GM19193 (cell line): ENCODE data around the gene PLEKHH1.

Experiments
- POLR2A ChIP-seq: IDR thresholded peaks from 4 replicates; pipeline ENCODE4 v1.6.1; 2011; ENCODE audit not compliant: insufficient read depth, insufficient read length; ENCODE audit errors: extremely low read depth

Gene PLEKHH1

GRCh38 chr14:67537736-67538135 lies 4.6 kb downstream of the PLEKHH1 start:
- TF ChIP-seq POLR2A, result no peak

GRCh38 chr14:67538501-67538900 lies 5.4 kb downstream of the PLEKHH1 start:
- TF ChIP-seq POLR2A, result no peak

GRCh38 chr14:67539116-67539515 lies 6.0 kb downstream of the PLEKHH1 start:
- TF ChIP-seq POLR2A, result no peak

- TF ChIP-seq POLR2A, result no peak
Observed at GRCh38 chr14:67541448-67542387, 8.6 kb downstream of the PLEKHH1 start.

GRCh38 chr14:67544590-67544989 lies 11.5 kb downstream of the PLEKHH1 start:
- TF ChIP-seq POLR2A, result no peak

- no peak for TF ChIP-seq POLR2A
Observed at GRCh38 chr14:67547224-67547780, 14.2 kb downstream of the PLEKHH1 start.

GRCh38 chr14:67549734-67550133 lies 16.6 kb downstream of the PLEKHH1 start:
- no peak for TF ChIP-seq POLR2A

- no peak for TF ChIP-seq POLR2A
Observed at GRCh38 chr14:67551123-67551522, 18.0 kb downstream of the PLEKHH1 start.

GRCh38 chr14:67551940-67552339 lies 18.9 kb downstream of the PLEKHH1 start:
- no peak for TF ChIP-seq POLR2A

- TF ChIP-seq POLR2A, result no peak
Observed at GRCh38 chr14:67553547-67553946, 20.5 kb downstream of the PLEKHH1 start.

- no peak for TF ChIP-seq POLR2A
Observed at GRCh38 chr14:67554341-67554740, 21.3 kb downstream of the PLEKHH1 start.

GRCh38 chr14:67555518-67556090 lies 22.5 kb downstream of the PLEKHH1 start:
- TF ChIP-seq POLR2A, result no peak

- TF ChIP-seq POLR2A, result no peak
Observed at GRCh38 chr14:67556671-67557070, 23.6 kb downstream of the PLEKHH1 start.

GRCh38 chr14:67557118-67557517 lies 24.0 kb downstream of the PLEKHH1 start:
- TF ChIP-seq POLR2A, result no peak

GRCh38 chr14:67557656-67558055 lies 24.6 kb downstream of the PLEKHH1 start:
- TF ChIP-seq POLR2A, result no peak

GRCh38 chr14:67559639-67560038 lies 26.5 kb downstream of the PLEKHH1 start:
- no peak for TF ChIP-seq POLR2A
